ENCODE results near the gene YY1.
"Not testable (repeated sequence)": the region's sequence is repeated elsewhere in the genome, so short reads cannot be mapped to it uniquely, and the experiment has no call there.

YY1 gene

GRCh38 chr14:100238419-100239210, at the start of gene YY1:
Gene YY1 (plus strand): TSS chr14:100239144. CDS start chr14:100239245, 101 bp downstream.
- DNase-seq = peak; percentile 87

- no peak for DNase-seq
These were observed 48.8 kb upstream of the YY1 start for GRCh38 chr14:100190126-100190525.

GRCh38 chr14:100191584-100192249, 47.2 kb upstream of the YY1 start:
- DNase-seq = no peak

GRCh38 chr14:100192250-100192671, 46.7 kb upstream of the YY1 start:
- no peak for DNase-seq

GRCh38 chr14:100192672-100193416, 46.1 kb upstream of the YY1 start:
- DNase-seq = peak; percentile 93

GRCh38 chr14:100193417-100194357, 45.3 kb upstream of the YY1 start:
- no peak for DNase-seq

- DNase-seq = no peak
These were observed 39.6 kb upstream of the YY1 start for GRCh38 chr14:100199240-100199860.

- DNase-seq = no peak
These were observed 38.6 kb upstream of the YY1 start for GRCh38 chr14:100200311-100200710.

GRCh38 chr14:100201701-100202100, 37.2 kb upstream of the YY1 start:
- DNase-seq = no peak

- DNase-seq = no peak
These were observed 36.2 kb upstream of the YY1 start for GRCh38 chr14:100202712-100203111.

- no peak for DNase-seq
These were observed 35.8 kb upstream of the YY1 start for GRCh38 chr14:100203146-100203545.

GRCh38 chr14:100203962-100204834, 34.7 kb upstream of the YY1 start:
- no peak for DNase-seq

- DNase-seq = not testable (repeated sequence)
These were observed 34.1 kb upstream of the YY1 start for GRCh38 chr14:100204835-100205167.

- not testable (repeated sequence) for DNase-seq
These were observed 31.4 kb upstream of the YY1 start for GRCh38 chr14:100207588-100207987.

GRCh38 chr14:100208136-100208535, 30.8 kb upstream of the YY1 start:
- not testable (repeated sequence) for DNase-seq

- no peak for DNase-seq
These were observed 27.6 kb upstream of the YY1 start for GRCh38 chr14:100211366-100211765.

- no peak for DNase-seq
These were observed 27.1 kb upstream of the YY1 start for GRCh38 chr14:100211893-100212292.

GRCh38 chr14:100212476-100213333, 26.2 kb upstream of the YY1 start:
- DNase-seq = no peak

- DNase-seq = no peak
These were observed 25.4 kb upstream of the YY1 start for GRCh38 chr14:100213587-100213955.
